Keratinocyte (primary cell): ENCODE results near the gene SYTL4. TPM values are rescaled to one million over a fixed set of nuclear protein-coding genes. Genes with fewer than 3 reads are reported as not detected.

Experiments used
- DNase-seq: peaks from one replicate; pipeline ENCODE4 v3.0.0-alpha.2; 2011; ENCODE audit warnings: low read depth, missing footprints, low spot score
- FAIRE-seq: peaks from 2 replicates; lab custom pipeline; 2011; peaks lifted over from hg19 to GRCh38; lab: Jason Lieb, UNC
- H2AFZ ChIP-seq: 2 replicates; pipeline ENCODE4 v1.6.0; 2012; ENCODE audit warnings: low read length, control low read depth, inconsistent platforms; ENCODE audit not compliant: control insufficient read depth
- H3K27ac ChIP-seq: 2 replicates; pipeline ENCODE4 v1.5.1; 2011; ENCODE audit warnings: low read length; ENCODE audit not compliant: control insufficient read depth, insufficient read depth
- H3K27me3 ChIP-seq: 3 replicates; pipeline ENCODE4 v1.6.0; 2011; ENCODE audit warnings: low read length; ENCODE audit not compliant: control insufficient read depth, insufficient read depth; ENCODE audit errors: extremely low read depth
- H3K36me3 ChIP-seq, 2 experiments: 2 replicates in 1 of 2; 3 replicates in 1 of 2; pipeline ENCODE4 v1.5.1; 2011; ENCODE audit warnings: low read length in 2 of 2, mild to moderate bottlenecking in 1 of 2; ENCODE audit not compliant: control insufficient read depth in 2 of 2, insufficient read depth in 2 of 2; ENCODE audit errors: extremely low read depth in 1 of 2
- H3K4me1 ChIP-seq: 3 replicates; pipeline ENCODE4 v1.5.1; 2011; ENCODE audit warnings: low read length; ENCODE audit not compliant: control insufficient read depth, insufficient read depth; ENCODE audit errors: extremely low read depth
- H3K4me2 ChIP-seq: 3 replicates; pipeline ENCODE4 v1.6.0; 2011; ENCODE audit warnings: low read depth, low read length; ENCODE audit not compliant: control insufficient read depth, insufficient read depth; ENCODE audit errors: extremely low read depth
- H3K4me3 ChIP-seq, 3 experiments: fragments of 200-600 bp in 1 of 3; sonication (generic) in 1 of 3; 2 replicates in 2 of 3; 3 replicates in 1 of 3; pipeline ENCODE4 v1.5.1; 2011 to 2016; ENCODE audit warnings: low read length in 3 of 3, mild to moderate bottlenecking in 3 of 3, control low read depth in 2 of 3, inconsistent platforms in 1 of 3, low read depth in 1 of 3, mixed read lengths in 1 of 3, mixed run types in 1 of 3, moderate library complexity in 1 of 3; ENCODE audit not compliant: control insufficient read depth in 2 of 3, insufficient read depth in 2 of 3; ENCODE audit errors: extremely low read depth in 1 of 3
- H3K79me2 ChIP-seq: 2 replicates; pipeline ENCODE4 v1.6.0; 2012; ENCODE audit warnings: low read length; ENCODE audit not compliant: control insufficient read depth, insufficient read depth
- H3K9ac ChIP-seq: 3 replicates; pipeline ENCODE4 v1.6.0; 2011; ENCODE audit warnings: low read length; ENCODE audit not compliant: control insufficient read depth, insufficient read depth; ENCODE audit errors: extremely low read depth
- H3K9me1 ChIP-seq: 3 replicates; pipeline ENCODE4 v1.6.0; 2011; ENCODE audit warnings: low read length; ENCODE audit not compliant: control insufficient read depth, insufficient read depth; ENCODE audit errors: extremely low read depth
- H3K9me3 ChIP-seq: 2 replicates; pipeline ENCODE4 v1.5.1; 2012; ENCODE audit warnings: low read depth, low read length; ENCODE audit not compliant: control insufficient read depth
- H4K20me1 ChIP-seq: 3 replicates; pipeline ENCODE4 v1.6.0; 2011; ENCODE audit warnings: low read length; ENCODE audit not compliant: control insufficient read depth, insufficient read depth; ENCODE audit errors: extremely low read depth
- EZH2 ChIP-seq: IDR thresholded peaks from one replicate; pipeline ENCODE4 v1.6.1; 2012; ENCODE audit warnings: inconsistent platforms, mild to moderate bottlenecking, low read length, moderate library complexity
- dilution Hi-C: fragments of 300-500 bp; cut with MboI; formaldehyde crosslinking; loops from one replicate; pipeline ENCODE4 v1.7.0; 2020; ENCODE audit warnings: low sequenced_read_pairs; ENCODE audit not compliant: extremely low pct_ligation_motif_present
- polyA plus RNA-seq, 5 experiments: library from polyadenylated mRNA; depleted of rRNA in 3 of 5; stranded (reverse) in 3 of 5; stranded (forward) in 1 of 5; unstranded in 1 of 5; fragments of >200 nt; gene quantifications; 1 replicate in 1 of 5; 2 replicates in 3 of 5; 3 replicates in 1 of 5; pipeline versions ENCODE4 v1.2.1 to v1.2.3, GENCODE V29; 2011 to 2012; ENCODE audit warnings: missing spikeins in 2 of 5, low read depth in 1 of 5, low replicate concordance in 1 of 5
- TF ChIP-seq, protein P1 (sequence below), 3 experiments: IDR thresholded peaks in 1 of 3; conservative IDR thresholded peaks in 1 of 3; optimal IDR thresholded peaks in 1 of 3; 2 replicates in 2 of 3; 3 replicates in 1 of 3; pipeline versions ENCODE3 to v1.5.1; 2011; ENCODE audit warnings: low read length in 3 of 3, mild to moderate bottlenecking in 3 of 3, moderate library complexity in 2 of 3, control low read depth in 1 of 3, inconsistent platforms in 1 of 3; ENCODE audit not compliant: insufficient read depth in 2 of 3; ENCODE audit errors: extremely low read depth in 1 of 3

Gene SYTL4
- polyA plus RNA-seq, 1 donor (not counting 4 experiments of a cell fraction or from before 2014, with no cell fraction given): 0.87 TPM

DNA sequence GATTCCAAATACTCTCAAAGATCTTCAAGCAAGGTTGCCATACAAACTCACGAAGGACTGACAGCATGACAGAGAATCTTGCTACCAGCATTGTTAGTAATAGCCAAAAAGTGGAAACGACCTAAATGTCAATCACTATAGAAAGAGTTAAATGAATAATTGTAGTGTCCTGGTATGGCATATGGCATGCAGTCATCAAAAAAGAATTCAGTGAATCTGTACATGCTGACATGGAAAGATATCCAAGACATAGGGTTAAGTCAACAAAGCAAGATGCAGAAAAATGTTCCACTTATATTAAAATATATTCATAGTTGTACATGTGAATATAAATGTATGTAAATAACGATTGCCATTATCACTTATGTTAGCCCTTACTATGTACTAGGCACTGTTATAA, 50.3 kb downstream of the SYTL4 start:
- no peak overlapping the region for H2AFZ ChIP-seq
- H3K27me3 ChIP-seq: no peaks in the 10 kb centered on the region
- FAIRE-seq: no peak
- H3K9me1 ChIP-seq: no peaks in the 10 kb centered on the region
- no peak overlapping the region for H3K27ac ChIP-seq
- H3K9me3 ChIP-seq: no peaks in the 10 kb centered on the region
- H3K36me3 ChIP-seq: no peaks in the 10 kb centered on the region
- no peak for DNase-seq
- H3K4me2 ChIP-seq: no peak overlapping the region
- H3K79me2 ChIP-seq: no peaks in the 10 kb centered on the region
- dilution Hi-C loops: no loop called here
- no peak overlapping the region for H3K9ac ChIP-seq
- H3K4me1 ChIP-seq: no peaks in the 10 kb centered on the region
- H3K4me3 ChIP-seq: no peak overlapping the region
- H4K20me1 ChIP-seq: no peaks in the 10 kb centered on the region
- no peak for TF ChIP-seq EZH2

DNA sequence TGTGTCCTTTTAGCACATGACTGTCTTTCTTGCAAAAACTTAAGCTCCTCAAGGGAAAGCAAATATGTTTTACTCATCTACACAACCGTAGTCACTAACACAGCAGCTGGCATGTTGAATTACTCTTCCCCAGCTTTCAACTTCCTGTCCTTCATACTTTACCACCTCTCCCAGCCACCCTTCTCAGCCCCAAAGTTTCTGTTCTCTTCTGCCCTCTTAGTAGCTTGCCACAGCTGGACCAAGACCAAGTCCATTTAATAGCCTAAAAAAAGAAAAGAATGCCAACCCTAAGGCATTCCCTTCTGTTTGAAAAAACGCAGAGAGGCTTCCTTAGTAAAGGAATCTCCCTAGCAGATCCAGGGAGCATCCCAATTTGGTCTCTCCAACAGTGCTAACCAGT, 51.2 kb downstream of the SYTL4 start:
- Histone ChIP-seq H4K20me1 (no peaks in the 10 kb centered on the region), H2AFZ (no peak overlapping the region), H3K9me1 (no peaks in the 10 kb centered on the region), H3K9me3 (no peaks in the 10 kb centered on the region), H3K4me1 (no peaks in the 10 kb centered on the region), H3K27me3 (no peaks in the 10 kb centered on the region), H3K36me3 (no peaks in the 10 kb centered on the region), H3K79me2 (no peaks in the 10 kb centered on the region), H3K27ac (no peak overlapping the region), H3K4me3 (no peak overlapping the region), H3K4me2 (no peak overlapping the region), H3K9ac (no peak overlapping the region)
- DNase-seq: no peak
- TF ChIP-seq EZH2: no peak
- TF ChIP-seq, protein P1, sequence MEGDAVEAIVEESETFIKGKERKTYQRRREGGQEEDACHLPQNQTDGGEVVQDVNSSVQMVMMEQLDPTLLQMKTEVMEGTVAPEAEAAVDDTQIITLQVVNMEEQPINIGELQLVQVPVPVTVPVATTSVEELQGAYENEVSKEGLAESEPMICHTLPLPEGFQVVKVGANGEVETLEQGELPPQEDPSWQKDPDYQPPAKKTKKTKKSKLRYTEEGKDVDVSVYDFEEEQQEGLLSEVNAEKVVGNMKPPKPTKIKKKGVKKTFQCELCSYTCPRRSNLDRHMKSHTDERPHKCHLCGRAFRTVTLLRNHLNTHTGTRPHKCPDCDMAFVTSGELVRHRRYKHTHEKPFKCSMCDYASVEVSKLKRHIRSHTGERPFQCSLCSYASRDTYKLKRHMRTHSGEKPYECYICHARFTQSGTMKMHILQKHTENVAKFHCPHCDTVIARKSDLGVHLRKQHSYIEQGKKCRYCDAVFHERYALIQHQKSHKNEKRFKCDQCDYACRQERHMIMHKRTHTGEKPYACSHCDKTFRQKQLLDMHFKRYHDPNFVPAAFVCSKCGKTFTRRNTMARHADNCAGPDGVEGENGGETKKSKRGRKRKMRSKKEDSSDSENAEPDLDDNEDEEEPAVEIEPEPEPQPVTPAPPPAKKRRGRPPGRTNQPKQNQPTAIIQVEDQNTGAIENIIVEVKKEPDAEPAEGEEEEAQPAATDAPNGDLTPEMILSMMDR (optimal IDR thresholded peaks at IDR 0.05 in 1 of 3, IDR thresholded peaks at IDR 0.05 in 1 of 3, conservative IDR thresholded peaks at IDR 0.05 in 1 of 3; ENCODE audit: extremely low read depth in 1 of 3, insufficient read depth in 2 of 3, low read length in 3 of 3): no peak
- dilution Hi-C loops: no loop called here
- FAIRE-seq: no peak

- H3K9me1 ChIP-seq: no peaks in the 10 kb centered on the region
- H3K4me1 ChIP-seq: no peaks in the 10 kb centered on the region
- H3K4me2 ChIP-seq: no peak overlapping the region
- no peak for TF ChIP-seq EZH2
- TF ChIP-seq, protein P1 (optimal IDR thresholded peaks at IDR 0.05 in 1 of 3, IDR thresholded peaks at IDR 0.05 in 1 of 3, conservative IDR thresholded peaks at IDR 0.05 in 1 of 3; ENCODE audit: extremely low read depth in 1 of 3, insufficient read depth in 2 of 3, low read length in 3 of 3): no peak
- no peaks in the 10 kb centered on the region for H3K9me3 ChIP-seq
- FAIRE-seq (no peak), DNase-seq (no peak)
- no peak overlapping the region for H3K4me3 ChIP-seq
- no peaks in the 10 kb centered on the region for H3K36me3 ChIP-seq
- no peak overlapping the region for H2AFZ ChIP-seq
- no peak overlapping the region for H3K9ac ChIP-seq
- H4K20me1 ChIP-seq: no peaks in the 10 kb centered on the region
- H3K27me3 ChIP-seq: no peaks in the 10 kb centered on the region
- no peak overlapping the region for H3K27ac ChIP-seq
- dilution Hi-C loops: no loop called here
- H3K79me2 ChIP-seq: no peaks in the 10 kb centered on the region
Measured at GRCh38 chrX:100677611-100678181, 54.2 kb downstream of the SYTL4 start.
